A549 (cell line): ENCODE measurements around the gene ANKFY1. TPM values are rescaled to one million over a fixed set of nuclear protein-coding genes. Genes with fewer than 3 reads are reported as not detected.

Source experiments
- ATAC-seq, 2 experiments: fragments of 200-7000 bp in 1 of 2; fragments of >200 bp in 1 of 2; cut with Nextera tagmentation in 1 of 2; cut with Tn5 transposase in 1 of 2; 3 replicates each; pipeline versions ENCODE4 v1.8.0 to v1.9.1; 2018 to 2020; ENCODE audit warnings: mild to moderate bottlenecking in 1 of 2, moderate library complexity in 1 of 2
- CTCF ChIA-PET: fragments of 300-600 bp; sonication (Branson Sonifier 250); formaldehyde crosslinking; extraction: SDS; loops from one replicate; lab custom pipeline; 2021; ENCODE audit warnings: antibody characterized with exemption, inconsistent platforms; lab: Yijun Ruan, JAX
- POLR2A ChIA-PET: fragments of 350-600 bp; formaldehyde crosslinking; extraction: SDS; loops from one replicate; lab custom pipeline; 2021; ENCODE audit warnings: antibody characterized with exemption, inconsistent platforms; lab: Yijun Ruan, JAX
- DNase-seq, 2 experiments: peaks; one replicate each; pipeline versions ENCODE4 v3.0.0 to v3.0.0-alpha.2; 2011 to 2016; ENCODE audit warnings: low read depth in 1 of 2, low spot score in 1 of 2
- FAIRE-seq: peaks from 2 replicates; lab custom pipeline; 2011; peaks lifted over from hg19 to GRCh38; lab: Jason Lieb, UNC
- H3K27ac ChIP-seq, 2 experiments: fragments of >200 bp; sonication (Bioruptor Twin); formaldehyde crosslinking; 3 replicates each; pipeline ENCODE4 v1.5.1; 2016 to 2017
- H3K4me1 ChIP-seq: fragments of >200 bp; sonication (Bioruptor Twin); formaldehyde crosslinking; 3 replicates; pipeline ENCODE4 v1.6.1; 2016
- H3K4me2 ChIP-seq: fragments of >200 bp; sonication (Bioruptor Twin); formaldehyde crosslinking; 3 replicates; pipeline ENCODE4 v1.6.1; 2016
- H3K4me3 ChIP-seq: fragments of >200 bp; sonication (Bioruptor Twin); formaldehyde crosslinking; 3 replicates; pipeline ENCODE4 v1.5.1; 2016
- H3K9me3 ChIP-seq: fragments of >200 bp; sonication (Bioruptor Twin); formaldehyde crosslinking; 3 replicates; pipeline ENCODE4 v1.6.1; 2016
- BHLHE40 ChIP-seq: IDR thresholded peaks from 2 replicates; pipeline ENCODE4 v1.6.1; 2012; ENCODE audit warnings: low read depth, low read length, inconsistent platforms
- CEBPB ChIP-seq, 2 experiments: fragments of >200 bp in 1 of 2; sonication (Bioruptor Twin) in 1 of 2; formaldehyde crosslinking in 1 of 2; IDR thresholded peaks; 2 replicates each; pipeline ENCODE4 v1.6.1; 2012 to 2016
- FOSL2 ChIP-seq, 2 experiments: fragments of 450-650 bp in 1 of 2; fragments of >200 bp in 1 of 2; sonication (Bioruptor Twin) in 1 of 2; formaldehyde crosslinking; IDR thresholded peaks; 2 replicates each; pipeline versions ENCODE4 v1.5.0 to v1.6.1; 2016 to 2020; ENCODE audit warnings: mild to moderate bottlenecking in 1 of 2, moderate library complexity in 1 of 2
- HEYL ChIP-seq: fragments of 250-450 bp; sonication (Bioruptor Pico); IDR thresholded peaks from 2 replicates; pipeline ENCODE4 v1.8.0; 2021; ENCODE audit warnings: mild to moderate bottlenecking, moderate library complexity
- MAFK ChIP-seq: fragments of 450-650 bp; IDR thresholded peaks from 2 replicates; pipeline ENCODE4 v1.6.1; 2014; ENCODE audit not compliant: partially characterized antibody
- MAZ ChIP-seq: fragments of 150-350 bp; IDR thresholded peaks from 2 replicates; pipeline ENCODE4 v1.6.1; 2014; ENCODE audit warnings: antibody characterized with exemption, low read depth, low read length, borderline replicate concordance
- NR3C1 ChIP-seq: fragments of >200 bp; sonication (Bioruptor Twin); formaldehyde crosslinking; IDR thresholded peaks from 3 replicates; pipeline ENCODE4 v1.6.1; 2017
- POLR2A ChIP-seq: IDR thresholded peaks from 2 replicates; pipeline ENCODE4 v1.6.1; 2012; ENCODE audit warnings: mild to moderate bottlenecking, low read length
- RAD21 ChIP-seq, 2 experiments: fragments of >200 bp in 1 of 2; sonication (Bioruptor Twin) in 1 of 2; formaldehyde crosslinking in 1 of 2; IDR thresholded peaks in 1 of 2; conservative IDR thresholded peaks in 1 of 2; 2 replicates in 1 of 2; 3 replicates in 1 of 2; pipeline ENCODE4 v1.6.1; 2012 to 2018; ENCODE audit warnings: inconsistent platforms in 1 of 2
- RFX5 ChIP-seq: fragments of 450-650 bp; IDR thresholded peaks from 2 replicates; pipeline ENCODE4 v1.7.1; 2014; ENCODE audit warnings: antibody characterized with exemption, mild to moderate bottlenecking, moderate library complexity
- RNF2 ChIP-seq: fragments of 200-600 bp; sonication (generic); IDR thresholded peaks from 2 replicates; pipeline ENCODE4 v1.6.1; 2016; ENCODE audit warnings: low read depth, mild to moderate bottlenecking, antibody characterized with exemption, moderate library complexity, borderline replicate concordance
- SREBF2 ChIP-seq: fragments of 450-650 bp; IDR thresholded peaks from 2 replicates; pipeline ENCODE4 v1.6.1; 2014; ENCODE audit warnings: mild to moderate bottlenecking, moderate library complexity
- TFCP2L1 ChIP-seq: fragments of 250-450 bp; sonication (Bioruptor Pico); IDR thresholded peaks from 2 replicates; pipeline ENCODE4 v1.5.0; 2021; ENCODE audit warnings: mild to moderate bottlenecking
- WGBS: methylation state at CpG from one replicate; pipeline ENCODE4 v1.1.6; 2017; ENCODE audit errors: missing lambda C conversion rate; 5-methylcytosine and 5-hydroxymethylcytosine counted together
- polyA plus RNA-seq, 4 experiments: library from polyadenylated mRNA; depleted of rRNA in 3 of 4; stranded (reverse); fragments of >200 nt; fragmentation: RNase III in 1 of 4; extraction: RNeasy Plus Mini Kit Qiagen cat#74134 plus additional on column Dnase treatment in 1 of 4; gene quantifications; 2 replicates in 3 of 4; 3 replicates in 1 of 4; pipeline ENCODE4 v1.2.3, GENCODE V29; 2011 to 2017
- TF ChIP-seq, protein P1 (sequence below): fragments of 450-650 bp; IDR thresholded peaks from 2 replicates; pipeline ENCODE4 v1.6.1; 2014; ENCODE audit warnings: antibody characterized with exemption
- TF ChIP-seq, protein P2 (sequence below): fragments of >200 bp; sonication (Bioruptor Twin); formaldehyde crosslinking; IDR thresholded peaks from 3 replicates; pipeline ENCODE4 v1.5.1; 2016
- TF ChIP-seq, protein P3 (sequence below): IDR thresholded peaks from 2 replicates; pipeline ENCODE4 v1.6.1; 2012; ENCODE audit warnings: low read depth, borderline replicate concordance
- TF ChIP-seq, protein P4 (sequence below): fragments of 250-450 bp; sonication (Bioruptor Pico); IDR thresholded peaks from 2 replicates; pipeline ENCODE4 v1.5.0; 2020; ENCODE audit warnings: low read depth, mild to moderate bottlenecking, moderate library complexity

The ANKFY1 gene
- polyA plus RNA-seq, 2 of the 4 experiments (the other 2 are of a cell fraction), result 28.5 to 51.7 TPM

DNA sequence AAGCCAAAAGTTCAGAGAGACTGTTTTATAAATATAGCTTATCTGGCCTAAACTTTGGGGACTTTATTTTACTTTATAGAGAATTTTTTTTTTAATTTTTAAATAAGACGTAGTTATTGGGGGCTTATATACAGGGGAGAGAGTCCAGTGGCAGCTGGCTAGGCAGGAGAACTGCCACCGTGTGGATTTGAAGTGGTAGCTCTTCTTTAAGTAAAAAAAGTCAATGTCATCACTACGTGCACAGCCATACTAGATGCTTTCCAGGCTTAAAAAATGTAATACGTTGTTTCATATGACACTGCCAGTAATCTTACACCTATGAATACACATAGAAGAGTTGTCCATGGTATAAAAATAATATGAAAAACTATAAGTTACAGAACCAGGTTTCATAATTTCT lies 31.9 kb upstream of the ANKFY1 start (continued):
- TF ChIP-seq, protein P1, sequence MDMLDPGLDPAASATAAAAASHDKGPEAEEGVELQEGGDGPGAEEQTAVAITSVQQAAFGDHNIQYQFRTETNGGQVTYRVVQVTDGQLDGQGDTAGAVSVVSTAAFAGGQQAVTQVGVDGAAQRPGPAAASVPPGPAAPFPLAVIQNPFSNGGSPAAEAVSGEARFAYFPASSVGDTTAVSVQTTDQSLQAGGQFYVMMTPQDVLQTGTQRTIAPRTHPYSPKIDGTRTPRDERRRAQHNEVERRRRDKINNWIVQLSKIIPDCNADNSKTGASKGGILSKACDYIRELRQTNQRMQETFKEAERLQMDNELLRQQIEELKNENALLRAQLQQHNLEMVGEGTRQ, result no peak
- TF ChIP-seq, all 56 proteins: peak for 0

DNA sequence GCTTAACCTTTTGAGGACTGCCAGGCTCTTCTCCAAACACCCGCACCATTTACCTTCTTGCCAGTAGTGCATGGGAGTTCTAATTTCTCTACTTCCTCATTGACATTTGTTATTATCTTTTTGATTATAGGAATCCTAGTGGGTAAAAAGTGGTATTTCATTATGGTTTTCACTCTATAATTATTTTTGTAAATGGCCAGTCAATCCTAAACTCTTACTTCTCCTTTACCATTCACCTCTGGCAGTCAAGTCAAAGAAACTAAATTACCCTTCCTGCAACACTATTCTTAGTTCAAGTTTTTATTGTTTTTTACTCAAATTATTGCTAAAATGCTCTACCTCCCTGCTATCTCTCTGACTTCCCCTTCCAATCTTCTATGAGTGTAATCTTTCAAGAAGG lies 29.8 kb upstream of the ANKFY1 start:
- no peak overlapping the region for H3K4me2 ChIP-seq
- no peaks in the 10 kb centered on the region for H3K9me3 ChIP-seq
- no peaks in the 10 kb centered on the region for H3K4me1 ChIP-seq
- H3K27ac ChIP-seq, result no peak overlapping the region
- ChIA-PET POLR2A (no interaction called here), CTCF (interaction anchor here (0.7 to 1.8 kb wide), 4 partner anchors 10 to 380 kb away, joined by 3 to 6 read pairs (median 4); no protein-coding TSS in a partner anchor)
- ATAC-seq (no peak), FAIRE-seq (peak; percentile 87), DNase-seq (no peak)
- 93% methylated on average over 1 of the region's 1 CpG for WGBS
- no peak overlapping the region for H3K4me3 ChIP-seq
- no peak for TF ChIP-seq BHLHE40
- no peak for TF ChIP-seq POLR2A
- TF ChIP-seq, protein P1, result no peak
- no peak for TF ChIP-seq RFX5
- TF ChIP-seq, protein P2, sequence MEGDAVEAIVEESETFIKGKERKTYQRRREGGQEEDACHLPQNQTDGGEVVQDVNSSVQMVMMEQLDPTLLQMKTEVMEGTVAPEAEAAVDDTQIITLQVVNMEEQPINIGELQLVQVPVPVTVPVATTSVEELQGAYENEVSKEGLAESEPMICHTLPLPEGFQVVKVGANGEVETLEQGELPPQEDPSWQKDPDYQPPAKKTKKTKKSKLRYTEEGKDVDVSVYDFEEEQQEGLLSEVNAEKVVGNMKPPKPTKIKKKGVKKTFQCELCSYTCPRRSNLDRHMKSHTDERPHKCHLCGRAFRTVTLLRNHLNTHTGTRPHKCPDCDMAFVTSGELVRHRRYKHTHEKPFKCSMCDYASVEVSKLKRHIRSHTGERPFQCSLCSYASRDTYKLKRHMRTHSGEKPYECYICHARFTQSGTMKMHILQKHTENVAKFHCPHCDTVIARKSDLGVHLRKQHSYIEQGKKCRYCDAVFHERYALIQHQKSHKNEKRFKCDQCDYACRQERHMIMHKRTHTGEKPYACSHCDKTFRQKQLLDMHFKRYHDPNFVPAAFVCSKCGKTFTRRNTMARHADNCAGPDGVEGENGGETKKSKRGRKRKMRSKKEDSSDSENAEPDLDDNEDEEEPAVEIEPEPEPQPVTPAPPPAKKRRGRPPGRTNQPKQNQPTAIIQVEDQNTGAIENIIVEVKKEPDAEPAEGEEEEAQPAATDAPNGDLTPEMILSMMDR, result no peak
- TF ChIP-seq HEYL (CRISPR knock-in tag), result no peak
- TF ChIP-seq, protein P3, sequence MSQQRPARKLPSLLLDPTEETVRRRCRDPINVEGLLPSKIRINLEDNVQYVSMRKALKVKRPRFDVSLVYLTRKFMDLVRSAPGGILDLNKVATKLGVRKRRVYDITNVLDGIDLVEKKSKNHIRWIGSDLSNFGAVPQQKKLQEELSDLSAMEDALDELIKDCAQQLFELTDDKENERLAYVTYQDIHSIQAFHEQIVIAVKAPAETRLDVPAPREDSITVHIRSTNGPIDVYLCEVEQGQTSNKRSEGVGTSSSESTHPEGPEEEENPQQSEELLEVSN, result no peak
- no peak for TF ChIP-seq RNF2
- TF ChIP-seq MAFK, result no peak
- TF ChIP-seq NR3C1, result no peak
- TF ChIP-seq MAZ, result no peak
- TF ChIP-seq RAD21 (conservative IDR thresholded peaks at IDR 0.05 in 1 of 2, IDR thresholded peaks at IDR 0.05 in 1 of 2), result no peak
- no peak for TF ChIP-seq FOSL2 (IDR thresholded peaks at IDR 0.05)
- TF ChIP-seq FOSL2 (CRISPR knock-in tag; IDR thresholded peaks at IDR 0.05), result no peak

DNA sequence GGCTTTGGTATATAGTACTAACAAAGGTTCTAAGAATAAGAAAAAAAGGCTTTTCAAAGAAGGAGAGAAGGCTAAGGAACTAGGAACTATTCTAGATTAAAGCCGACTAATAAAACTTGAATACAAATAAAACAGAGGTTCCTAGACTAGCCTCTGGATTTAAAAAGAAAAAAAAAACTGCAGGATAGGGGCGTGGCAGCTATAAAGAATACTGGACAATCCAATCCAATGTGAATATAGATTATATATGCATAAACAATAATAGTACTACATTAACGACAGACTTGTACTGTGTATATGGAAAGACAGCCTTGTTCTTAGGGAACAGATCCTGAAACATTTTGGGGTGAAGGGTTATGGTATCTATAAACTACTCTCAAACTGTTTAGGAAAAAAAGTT lies 23.9 kb upstream of the ANKFY1 start:
- Histone ChIP-seq H3K4me3 (no peak overlapping the region), H3K27ac (no peak overlapping the region), H3K9me3 (no peaks in the 10 kb centered on the region), H3K4me2 (no peak overlapping the region), H3K4me1 (no peaks in the 10 kb centered on the region)
- POLR2A ChIA-PET, result interaction anchor here (1.2 kb wide), 1 partner anchor 45 kb away, joined by 3 read pairs; no protein-coding TSS in a partner anchor
- WGBS, result 89% methylated on average over 3 of the region's 3 CpGs
- CTCF ChIA-PET, result interaction anchor here (1.1 to 2.1 kb wide), 2 partner anchors 16 to 72 kb away, joined by 5 to 8 read pairs; no protein-coding TSS in a partner anchor
- FAIRE-seq (no peak), DNase-seq (no peak), ATAC-seq (no peak)
- TF ChIP-seq TFCP2L1 (CRISPR knock-in tag) (no peak), SREBF2 (no peak), NR3C1 (no peak)
- TF ChIP-seq, protein P4, sequence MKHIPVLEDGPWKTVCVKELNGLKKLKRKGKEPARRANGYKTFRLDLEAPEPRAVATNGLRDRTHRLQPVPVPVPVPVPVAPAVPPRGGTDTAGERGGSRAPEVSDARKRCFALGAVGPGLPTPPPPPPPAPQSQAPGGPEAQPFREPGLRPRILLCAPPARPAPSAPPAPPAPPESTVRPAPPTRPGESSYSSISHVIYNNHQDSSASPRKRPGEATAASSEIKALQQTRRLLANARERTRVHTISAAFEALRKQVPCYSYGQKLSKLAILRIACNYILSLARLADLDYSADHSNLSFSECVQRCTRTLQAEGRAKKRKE (CRISPR knock-in tag), result no peak

DNA sequence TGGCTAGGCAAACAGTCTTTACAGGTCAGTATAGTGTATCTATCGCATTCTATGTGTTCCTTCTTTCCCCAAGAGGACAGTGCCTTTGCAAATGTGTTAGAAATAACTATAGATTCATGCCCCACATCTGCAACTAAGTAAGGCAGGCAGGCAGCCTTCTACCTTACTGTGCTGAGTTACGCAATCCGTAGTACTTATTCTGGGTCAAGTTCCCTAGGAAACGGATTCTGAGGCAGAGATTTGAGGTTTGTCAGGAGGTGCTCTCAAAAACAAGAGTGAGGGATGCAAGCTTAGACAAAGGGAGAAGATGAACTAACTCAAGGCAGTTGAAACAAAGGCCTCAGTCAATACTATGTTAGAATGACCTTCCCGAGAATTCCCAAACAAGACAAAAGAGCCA lies 12.7 kb upstream of the ANKFY1 start:
- POLR2A ChIA-PET, result no interaction called here

More for the DNA sequence above, 12.7 kb upstream of the ANKFY1 start:
- H3K4me2 ChIP-seq, result no peak overlapping the region
- H3K9me3 ChIP-seq, result no peaks in the 10 kb centered on the region
- H3K4me3 ChIP-seq, result no peak overlapping the region
- ATAC-seq, result no peak
- TF ChIP-seq MAZ, result no peak
- peak; percentile 70 to 91; a peak in 3 of 4 replicates for TF ChIP-seq CEBPB (IDR thresholded peaks at IDR 0.05)
- TF ChIP-seq, all 56 proteins: peak for 1
- FAIRE-seq, result no peak
- DNase-seq, result no peak
- Histone ChIP-seq H3K27ac (no peak overlapping the region), H3K4me1 (no peaks in the 10 kb centered on the region)
- 93% methylated on average over 5 of the region's 5 CpGs for WGBS
- CTCF ChIA-PET, result interaction anchor here (1.1 to 1.2 kb wide), 3 partner anchors 11 to 61 kb away, joined by 3 read pairs; no protein-coding TSS in a partner anchor
